Loucy (cell line): ENCODE results near the gene EIF6.

Experiments
- CTCF ChIP-seq: fragments of 200-600 bp; sonication (generic); conservative IDR thresholded peaks from 2 replicates; pipeline ENCODE4 v1.5.1; 2014; ENCODE audit warnings: mild to moderate bottlenecking, antibody characterized with exemption, low read length
- EZH2phosphoT487 ChIP-seq: fragments of 200-600 bp; IDR thresholded peaks from 2 replicates; pipeline ENCODE4 v1.6.1; 2018; ENCODE audit warnings: antibody characterized with exemption, mild to moderate bottlenecking, moderate library complexity, borderline replicate concordance

GRCh38 chr20:35235881-35236280 is 48.7 kb downstream of the EIF6 start:
- no peak for TF ChIP-seq CTCF
- TF ChIP-seq EZH2phosphoT487, result no peak
